HepG2 (cell line): Measurements from ENCODE around the gene INO80B. TPM values are rescaled to one million over a fixed set of nuclear protein-coding genes. Genes with fewer than 3 reads are reported as not detected.

Experiments used
- ATF3 ChIP-seq: sonication (generic); formaldehyde crosslinking; IDR thresholded peaks from 2 replicates; pipeline ENCODE4 v1.4.0; 2020; ENCODE audit warnings: missing genetic modification reagents
- ETV5 ChIP-seq: IDR thresholded peaks from 2 replicates; pipeline ENCODE4 v1.6.1; 2018; ENCODE audit warnings: missing biosample characterization, missing genetic modification reagents, inconsistent platforms, borderline replicate concordance
- GTF2F1 ChIP-seq: fragments of 150-350 bp; IDR thresholded peaks from 2 replicates; pipeline ENCODE4 v1.6.1; 2014; ENCODE audit warnings: low read length
- HNF4A ChIP-seq: sonication (generic); formaldehyde crosslinking; IDR thresholded peaks from 2 replicates; pipeline ENCODE4 v1.4.0; 2020; ENCODE audit warnings: missing genetic modification reagents
- HNRNPK ChIP-seq: fragments of 200-400 bp; formaldehyde crosslinking; IDR thresholded peaks from 2 replicates; pipeline ENCODE4 v1.6.1; 2018; ENCODE audit warnings: low read length, low read depth, moderate library complexity, mild to moderate bottlenecking; ENCODE audit not compliant: poor library complexity, severe bottlenecking
- LBX2 ChIP-seq: sonication (generic); formaldehyde crosslinking; IDR thresholded peaks from 2 replicates; pipeline ENCODE4 v1.5.0; 2020; ENCODE audit warnings: missing genetic modification reagents, mild to moderate bottlenecking, borderline replicate concordance
- MED1 ChIP-seq: sonication (generic); formaldehyde crosslinking; IDR thresholded peaks from 2 replicates; pipeline ENCODE4 v1.4.0; 2020; ENCODE audit warnings: missing genetic modification reagents
- MXI1 ChIP-seq: IDR thresholded peaks from 3 replicates; pipeline ENCODE4 v1.6.1; 2012; ENCODE audit warnings: low read depth, low read length, inconsistent platforms, borderline replicate concordance
- NFKB2 ChIP-seq: sonication (generic); formaldehyde crosslinking; IDR thresholded peaks from 2 replicates; pipeline ENCODE4 v1.4.0; 2020; ENCODE audit warnings: missing genetic modification reagents, borderline replicate concordance
- NR2F2 ChIP-seq: IDR thresholded peaks from 2 replicates; pipeline ENCODE4 v1.6.1; 2012; ENCODE audit warnings: low read depth, inconsistent platforms, borderline replicate concordance
- SNAI1 ChIP-seq: sonication (generic); formaldehyde crosslinking; IDR thresholded peaks from 2 replicates; pipeline ENCODE4 v1.5.0; 2020; ENCODE audit warnings: mild to moderate bottlenecking, missing genetic modification reagents, borderline replicate concordance
- TRIM24 ChIP-seq: sonication (generic); formaldehyde crosslinking; IDR thresholded peaks from 2 replicates; pipeline ENCODE4 v1.8.0; 2022; ENCODE audit warnings: mild to moderate bottlenecking, missing genetic modification reagents
- ZBTB38 ChIP-seq: sonication (generic); formaldehyde crosslinking; IDR thresholded peaks from 2 replicates; pipeline ENCODE4 v1.5.1; 2020; ENCODE audit warnings: mild to moderate bottlenecking, missing genetic modification reagents
- ZEB1 ChIP-seq: IDR thresholded peaks from 2 replicates; pipeline ENCODE4 v1.6.1; 2012; ENCODE audit warnings: mild to moderate bottlenecking, low read depth, inconsistent platforms; ENCODE audit not compliant: insufficient replicate concordance
- ZNF256 ChIP-seq: sonication (generic); formaldehyde crosslinking; conservative IDR thresholded peaks from 2 replicates; pipeline ENCODE4 v1.4.0; 2020; ENCODE audit warnings: missing genetic modification reagents
- ZNF44 ChIP-seq: sonication (generic); formaldehyde crosslinking; IDR thresholded peaks from 2 replicates; pipeline ENCODE4 v1.5.1; 2020; ENCODE audit warnings: mild to moderate bottlenecking, missing genetic modification reagents
- ZNF720 ChIP-seq: sonication (generic); formaldehyde crosslinking; IDR thresholded peaks from 2 replicates; pipeline ENCODE4 v1.4.0; 2020; ENCODE audit warnings: missing genetic modification reagents
- ZSCAN22 ChIP-seq: sonication (generic); formaldehyde crosslinking; IDR thresholded peaks from 2 replicates; pipeline ENCODE4 v1.4.0; 2020; ENCODE audit warnings: mild to moderate bottlenecking, missing genetic modification reagents
- ZSCAN30 ChIP-seq: sonication (generic); formaldehyde crosslinking; IDR thresholded peaks from 2 replicates; pipeline ENCODE4 v1.5.0; 2020; ENCODE audit warnings: mild to moderate bottlenecking, missing genetic modification reagents
- ZSCAN5A ChIP-seq: sonication (generic); formaldehyde crosslinking; IDR thresholded peaks from 2 replicates; pipeline ENCODE4 v1.8.0; 2022; ENCODE audit warnings: mild to moderate bottlenecking, missing genetic modification reagents, borderline replicate concordance
- polyA plus RNA-seq, 8 experiments: library from polyadenylated mRNA; depleted of rRNA in 3 of 8; stranded (reverse) in 7 of 8; unstranded in 1 of 8; fragments of >200 nt; fragmentation: Illumina TruSeq in 4 of 8; extraction: Trizol in 4 of 8; gene quantifications; 2 replicates each; pipeline versions ENCODE4 v1.2.1 to v1.2.3, GENCODE V29; 2011 to 2016; ENCODE audit warnings: low read depth in 4 of 8, missing spikeins in 1 of 8, mixed read lengths in 1 of 8; ENCODE audit not compliant: insufficient read depth in 1 of 8
- total RNA-seq, 5 experiments: library from RNA; depleted of rRNA; stranded (reverse); fragments of >200 nt; fragmentation: Illumina TruSeq; extraction: Trizol; gene quantifications; 2 replicates each; pipeline ENCODE4 v1.2.3, GENCODE V29; 2016; ENCODE audit warnings: low read depth in 1 of 5
- TF ChIP-seq, protein P1 (sequence below): sonication (generic); formaldehyde crosslinking; IDR thresholded peaks from 2 replicates; pipeline ENCODE4 v1.8.1; 2023; ENCODE audit warnings: missing genetic modification reagents, inconsistent platforms, borderline replicate concordance
- TF ChIP-seq, protein P2 (sequence below): sonication (generic); formaldehyde crosslinking; IDR thresholded peaks from 2 replicates; pipeline ENCODE4 v1.4.0; 2020; ENCODE audit warnings: missing genetic modification reagents, low read depth, mild to moderate bottlenecking, borderline replicate concordance
- TF ChIP-seq, protein P3 (sequence below): sonication (generic); formaldehyde crosslinking; IDR thresholded peaks from 2 replicates; pipeline ENCODE4 v1.4.0; 2020; ENCODE audit warnings: mild to moderate bottlenecking, missing genetic modification reagents

Gene INO80B
- total and polyA plus RNA-seq, 2 of the 13 experiments (the other 11 are each of a cell fraction or from before 2014, with no cell fraction given): 6.2 to 14.5 TPM

- TF ChIP-seq MED1 (CRISPR knock-in tag): peak; percentile 62; the same call in 1 of the 2 replicates
- TF ChIP-seq, protein P1, sequence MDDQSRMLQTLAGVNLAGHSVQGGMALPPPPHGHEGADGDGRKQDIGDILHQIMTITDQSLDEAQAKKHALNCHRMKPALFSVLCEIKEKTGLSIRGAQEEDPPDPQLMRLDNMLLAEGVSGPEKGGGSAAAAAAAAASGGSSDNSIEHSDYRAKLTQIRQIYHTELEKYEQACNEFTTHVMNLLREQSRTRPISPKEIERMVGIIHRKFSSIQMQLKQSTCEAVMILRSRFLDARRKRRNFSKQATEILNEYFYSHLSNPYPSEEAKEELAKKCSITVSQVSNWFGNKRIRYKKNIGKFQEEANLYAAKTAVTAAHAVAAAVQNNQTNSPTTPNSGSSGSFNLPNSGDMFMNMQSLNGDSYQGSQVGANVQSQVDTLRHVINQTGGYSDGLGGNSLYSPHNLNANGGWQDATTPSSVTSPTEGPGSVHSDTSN: no peak
- peak; percentile 4; the same call in 1 of the 2 replicates for TF ChIP-seq ZSCAN30 (CRISPR knock-in tag)
- no peak for TF ChIP-seq ZNF720 (CRISPR knock-in tag)
- no peak for TF ChIP-seq ZNF44 (CRISPR knock-in tag)
- no peak for TF ChIP-seq NFKB2 (CRISPR knock-in tag)
- TF ChIP-seq ZBTB38 (CRISPR knock-in tag): no peak
- TF ChIP-seq ZNF256 (CRISPR knock-in tag): no peak
- no peak for TF ChIP-seq ZSCAN5A
- TF ChIP-seq ZEB1: peak; percentile 24
- peak; percentile 53; the same call in 1 of the 2 replicates for TF ChIP-seq ETV5 (CRISPR knock-in tag)
- peak; percentile 94; the same call in 1 of the 2 replicates for TF ChIP-seq GTF2F1
- TF ChIP-seq SNAI1 (CRISPR knock-in tag): peak; percentile 26; the same call in 1 of the 2 replicates
- TF ChIP-seq ZSCAN22 (CRISPR knock-in tag): no peak; the same call in 1 of the 2 replicates
- no peak for TF ChIP-seq LBX2
- TF ChIP-seq, protein P2, sequence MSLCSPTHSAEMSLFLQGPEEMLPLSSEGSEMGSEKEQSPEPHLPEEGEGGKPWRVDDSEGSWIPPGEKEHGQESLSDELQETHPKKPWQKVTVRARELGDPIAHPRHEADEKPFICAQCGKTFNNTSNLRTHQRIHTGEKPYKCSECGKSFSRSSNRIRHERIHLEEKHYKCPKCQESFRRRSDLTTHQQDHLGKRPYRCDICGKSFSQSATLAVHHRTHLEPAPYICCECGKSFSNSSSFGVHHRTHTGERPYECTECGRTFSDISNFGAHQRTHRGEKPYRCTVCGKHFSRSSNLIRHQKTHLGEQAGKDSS (CRISPR knock-in tag): 0 out of 2 replicates have a peak, but pooled peaks have one; percentile 32
- TF ChIP-seq ATF3: no peak; the same call in 1 of the 2 replicates
- TF ChIP-seq, protein P3, sequence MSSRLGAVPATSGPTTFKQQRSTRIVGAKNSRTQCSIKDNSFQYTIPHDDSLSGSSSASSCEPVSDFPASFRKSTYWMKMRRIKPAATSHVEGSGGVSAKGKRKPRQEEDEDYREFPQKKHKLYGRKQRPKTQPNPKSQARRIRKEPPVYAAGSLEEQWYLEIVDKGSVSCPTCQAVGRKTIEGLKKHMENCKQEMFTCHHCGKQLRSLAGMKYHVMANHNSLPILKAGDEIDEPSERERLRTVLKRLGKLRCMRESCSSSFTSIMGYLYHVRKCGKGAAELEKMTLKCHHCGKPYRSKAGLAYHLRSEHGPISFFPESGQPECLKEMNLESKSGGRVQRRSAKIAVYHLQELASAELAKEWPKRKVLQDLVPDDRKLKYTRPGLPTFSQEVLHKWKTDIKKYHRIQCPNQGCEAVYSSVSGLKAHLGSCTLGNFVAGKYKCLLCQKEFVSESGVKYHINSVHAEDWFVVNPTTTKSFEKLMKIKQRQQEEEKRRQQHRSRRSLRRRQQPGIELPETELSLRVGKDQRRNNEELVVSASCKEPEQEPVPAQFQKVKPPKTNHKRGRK (CRISPR knock-in tag): no peak
- TF ChIP-seq HNRNPK: no peak
- peak; percentile 61; the same call in 2 of the 3 replicates for TF ChIP-seq MXI1
- no peak for TF ChIP-seq TRIM24
- 0 out of 2 replicates have a peak, but pooled peaks have one; percentile 17 for TF ChIP-seq NR2F2
- peak; percentile 82 for TF ChIP-seq HNF4A
Observed at GRCh38 chr2:74496997-74497776, 42.3 kb downstream of the INO80B start (continued).
